DMS53 (cell line): ENCODE measurements around the gene RHOT2.

ENCODE experiments used
- DNase-seq: peaks from one replicate; lab custom pipeline; 2025; lab: John Stamatoyannopoulos, UW

Gene RHOT2

DNA sequence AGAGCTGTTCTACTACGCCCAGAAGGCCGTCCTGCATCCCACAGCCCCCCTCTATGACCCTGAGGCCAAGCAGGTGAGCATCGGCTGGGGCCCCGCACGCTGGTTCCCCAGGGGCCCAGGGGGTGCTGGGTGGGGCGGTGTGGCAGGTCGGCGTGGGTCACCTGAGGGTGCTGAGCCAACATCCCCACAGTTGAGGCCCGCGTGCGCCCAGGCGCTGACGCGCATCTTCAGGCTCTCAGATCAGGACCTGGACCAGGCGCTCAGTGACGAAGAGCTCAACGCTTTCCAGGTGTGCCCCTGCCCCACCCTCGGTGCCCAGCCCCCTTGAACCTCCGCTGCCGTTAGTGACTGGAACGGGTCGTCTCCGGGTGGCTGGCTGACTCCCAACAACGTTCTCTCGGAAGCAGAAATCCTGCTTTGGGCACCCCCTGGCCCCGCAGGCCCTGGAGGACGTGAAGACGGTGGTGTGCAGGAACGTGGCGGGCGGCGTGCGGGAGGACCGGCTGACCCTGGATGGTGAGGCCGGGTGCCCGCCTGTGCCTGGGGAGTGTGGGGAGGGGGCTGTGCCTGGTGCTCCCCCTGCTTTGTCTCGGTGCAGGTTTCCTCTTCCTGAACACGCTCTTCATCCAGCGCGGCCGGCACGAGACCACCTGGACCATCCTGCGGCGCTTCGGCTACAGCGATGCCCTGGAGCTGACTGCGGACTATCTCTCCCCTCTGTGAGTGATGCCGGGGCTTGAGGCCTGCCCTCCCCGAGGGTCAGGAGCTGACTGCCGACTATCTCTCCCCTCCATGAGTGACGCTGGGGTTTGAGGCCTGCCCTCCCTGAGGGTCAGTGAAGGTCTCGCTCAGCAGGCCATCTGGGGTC is 2.8 kb downstream of the RHOT2 start:
- no peak for DNase-seq

DNA sequence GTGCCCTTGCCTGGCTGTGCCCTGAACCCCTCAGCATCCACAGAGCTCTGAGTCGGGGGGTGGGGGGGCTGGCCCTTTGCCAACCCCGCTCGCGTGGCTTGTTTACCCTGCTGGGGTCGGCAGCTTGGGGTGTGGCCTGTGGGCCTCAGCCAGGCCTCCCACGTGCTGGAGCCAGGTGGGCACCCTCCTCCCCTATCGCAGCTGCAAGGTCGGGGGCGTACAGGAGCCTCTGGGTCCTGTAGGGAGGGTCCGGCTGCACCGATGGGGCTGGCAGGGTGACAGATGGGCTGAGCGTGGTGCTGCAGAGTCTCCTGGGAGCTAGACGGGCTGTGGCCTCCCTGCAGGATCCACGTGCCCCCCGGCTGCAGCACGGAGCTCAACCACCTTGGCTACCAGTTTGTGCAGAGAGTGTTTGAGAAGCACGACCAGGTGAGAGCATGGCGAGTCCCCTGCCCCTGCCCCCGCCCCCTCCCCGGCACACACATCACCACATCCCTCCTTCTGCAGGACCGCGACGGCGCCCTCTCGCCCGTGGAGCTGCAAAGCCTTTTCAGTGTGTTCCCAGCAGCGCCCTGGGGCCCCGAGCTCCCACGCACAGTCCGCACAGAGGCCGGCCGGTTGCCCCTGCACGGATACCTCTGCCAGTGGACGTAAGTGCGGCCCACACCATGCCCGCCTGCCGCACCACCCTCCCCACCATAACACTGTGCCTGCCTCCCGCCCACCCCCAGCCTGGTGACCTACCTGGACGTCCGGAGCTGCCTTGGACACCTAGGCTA is 3.6 kb downstream of the RHOT2 start:
- no peak for DNase-seq

DNA sequence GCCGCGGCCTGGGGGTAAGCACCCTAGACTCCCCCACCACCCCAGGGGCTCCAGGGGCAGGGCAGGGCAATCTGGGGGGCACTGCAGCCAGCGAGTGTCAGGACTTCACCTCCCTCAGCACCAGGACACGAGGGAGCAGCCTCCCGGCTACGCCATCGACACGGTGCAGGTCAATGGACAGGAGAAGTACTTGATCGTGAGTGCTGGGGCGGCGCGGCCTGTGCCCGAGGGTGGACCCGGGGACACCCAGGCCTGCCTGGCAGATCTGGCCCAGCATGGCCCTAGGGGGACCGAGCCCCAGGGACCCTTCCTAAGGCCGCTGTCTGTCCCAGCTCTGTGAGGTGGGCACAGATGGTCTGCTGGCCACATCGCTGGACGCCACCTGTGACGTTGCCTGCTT is 4.4 kb downstream of the RHOT2 start:
- no peak for DNase-seq

DNA sequence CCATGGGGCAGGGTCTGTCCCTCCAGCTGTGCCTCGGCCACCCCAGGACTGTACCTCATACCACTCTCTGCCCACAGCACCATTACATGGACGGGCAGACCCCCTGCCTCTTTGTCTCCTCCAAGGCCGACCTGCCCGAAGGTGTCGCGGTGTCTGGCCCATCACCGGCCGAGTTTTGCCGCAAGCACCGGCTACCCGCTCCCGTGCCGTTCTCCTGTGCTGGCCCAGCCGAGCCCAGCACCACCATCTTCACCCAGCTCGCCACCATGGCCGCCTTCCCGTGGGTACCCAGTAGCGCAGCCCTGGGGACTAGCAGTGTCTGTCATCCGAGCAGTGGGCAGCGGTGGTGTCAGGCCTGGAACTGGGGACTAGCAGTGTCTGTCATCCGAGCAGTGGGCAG is 4.9 kb downstream of the RHOT2 start:
- DNase-seq, result no peak

DNA sequence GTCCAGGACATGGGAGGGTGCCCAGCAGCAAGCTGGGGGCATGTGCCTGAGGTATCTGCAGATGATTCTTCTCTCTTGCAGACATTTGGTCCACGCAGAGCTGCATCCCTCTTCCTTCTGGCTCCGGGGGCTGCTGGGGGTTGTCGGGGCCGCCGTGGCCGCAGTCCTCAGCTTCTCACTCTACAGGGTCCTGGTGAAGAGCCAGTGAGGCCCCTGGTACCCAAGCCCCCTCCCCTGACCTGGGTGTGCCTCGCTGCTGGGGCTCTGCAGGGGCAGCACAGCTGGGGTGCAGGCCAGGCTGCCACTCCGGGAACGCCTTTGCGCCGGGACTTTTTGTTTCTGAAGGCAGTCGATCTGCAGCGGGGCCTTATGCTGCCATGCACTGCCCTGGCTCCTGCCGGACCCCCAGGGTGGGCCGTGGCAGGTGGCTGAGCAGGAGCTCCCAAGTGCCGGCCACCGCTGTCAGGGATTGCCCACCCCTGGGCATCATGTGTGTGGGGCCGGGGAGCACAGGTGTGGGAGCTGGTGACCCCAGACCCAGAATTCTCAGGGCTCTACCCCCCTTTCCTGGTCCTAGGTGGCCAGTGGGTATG is 5.6 kb downstream of the RHOT2 start:
- DNase-seq, result no peak

DNA sequence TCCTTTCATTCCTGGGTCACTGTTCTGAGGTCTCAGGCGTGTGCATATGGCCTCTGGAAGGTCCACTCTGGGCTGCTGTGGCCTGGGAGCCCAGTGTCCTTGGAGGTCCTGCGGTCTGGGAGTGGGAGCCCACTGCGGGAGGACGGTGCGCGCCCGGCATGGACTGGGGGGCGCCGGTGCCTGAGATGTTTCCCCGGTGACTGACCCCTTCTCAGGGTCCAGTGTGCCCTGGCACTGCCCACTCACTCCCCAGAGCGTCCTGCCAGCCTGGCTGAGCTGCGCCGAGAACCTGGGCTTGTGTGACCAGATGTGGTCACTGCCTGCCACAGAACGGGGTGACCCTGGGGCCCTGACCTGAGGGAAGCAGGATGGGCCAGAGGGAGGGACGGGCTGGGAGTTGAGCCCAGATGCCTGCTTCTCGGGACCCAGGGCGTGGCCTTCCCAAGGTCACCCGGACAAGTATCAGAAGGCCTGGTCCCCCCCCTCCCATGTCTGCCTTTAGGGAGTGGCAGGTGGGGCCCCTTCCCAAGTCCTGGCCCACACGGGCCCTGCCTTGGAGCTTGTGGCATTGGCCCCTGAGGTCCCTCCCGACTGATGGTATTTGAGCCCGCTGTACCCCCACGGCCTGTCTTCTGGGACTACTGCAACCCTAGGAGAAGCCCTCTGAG is 6.4 kb downstream of the RHOT2 start:
- no peak for DNase-seq

DNA sequence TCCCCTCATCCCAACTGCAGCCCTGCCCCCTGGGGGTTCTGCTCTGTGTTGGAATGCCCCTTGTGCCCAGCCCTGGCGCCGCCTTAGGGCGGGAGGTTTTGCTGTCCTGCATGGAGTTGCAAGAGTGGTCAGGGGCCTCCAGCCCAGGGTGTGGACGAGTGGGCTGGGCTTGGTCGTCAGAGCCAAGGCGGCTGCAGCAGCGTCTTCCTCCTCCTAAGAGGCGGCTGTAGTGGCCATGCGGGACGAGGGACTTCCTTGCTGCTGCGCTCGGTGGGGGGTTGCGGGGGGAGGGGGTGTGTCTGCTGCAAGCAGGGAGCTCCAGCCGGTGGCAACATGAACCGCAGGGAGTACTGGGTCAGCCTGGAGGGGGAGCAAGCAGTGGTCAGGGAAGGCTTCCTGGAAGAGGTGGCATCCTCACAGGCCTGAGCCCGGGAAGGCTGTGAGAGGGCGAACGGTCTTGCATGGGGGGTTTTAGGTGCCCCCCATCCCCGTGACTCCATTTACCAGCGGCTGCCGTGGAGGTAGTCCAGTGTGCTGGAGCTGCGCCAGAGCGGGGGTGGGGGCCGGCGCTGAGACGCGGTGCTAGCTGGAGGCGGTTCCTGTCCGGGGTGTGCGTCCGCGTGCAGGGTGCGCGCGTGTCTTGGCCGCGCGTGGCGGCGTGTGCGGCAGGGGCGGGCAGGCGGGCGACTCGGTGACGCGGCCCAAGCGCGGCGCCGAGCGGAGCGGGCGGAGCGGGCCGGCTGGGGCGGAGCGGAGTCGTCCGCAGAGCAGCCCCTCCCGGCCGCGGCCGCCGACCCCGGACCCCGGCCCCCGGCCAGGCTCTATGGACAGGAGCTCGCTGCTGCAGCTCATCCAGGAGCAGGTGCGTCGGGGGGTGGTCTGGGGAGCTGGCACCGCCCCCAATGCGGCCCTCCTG is 7.3 kb downstream of the RHOT2 start, which contains the start of gene RHBDL1:
Gene RHBDL1, plus strand, starts transcription at position 704 of the 916 bp plus-strand sequence. Its CDS starts 120 bp downstream, at position 824.
- DNase-seq, result peak; percentile 43

DNA sequence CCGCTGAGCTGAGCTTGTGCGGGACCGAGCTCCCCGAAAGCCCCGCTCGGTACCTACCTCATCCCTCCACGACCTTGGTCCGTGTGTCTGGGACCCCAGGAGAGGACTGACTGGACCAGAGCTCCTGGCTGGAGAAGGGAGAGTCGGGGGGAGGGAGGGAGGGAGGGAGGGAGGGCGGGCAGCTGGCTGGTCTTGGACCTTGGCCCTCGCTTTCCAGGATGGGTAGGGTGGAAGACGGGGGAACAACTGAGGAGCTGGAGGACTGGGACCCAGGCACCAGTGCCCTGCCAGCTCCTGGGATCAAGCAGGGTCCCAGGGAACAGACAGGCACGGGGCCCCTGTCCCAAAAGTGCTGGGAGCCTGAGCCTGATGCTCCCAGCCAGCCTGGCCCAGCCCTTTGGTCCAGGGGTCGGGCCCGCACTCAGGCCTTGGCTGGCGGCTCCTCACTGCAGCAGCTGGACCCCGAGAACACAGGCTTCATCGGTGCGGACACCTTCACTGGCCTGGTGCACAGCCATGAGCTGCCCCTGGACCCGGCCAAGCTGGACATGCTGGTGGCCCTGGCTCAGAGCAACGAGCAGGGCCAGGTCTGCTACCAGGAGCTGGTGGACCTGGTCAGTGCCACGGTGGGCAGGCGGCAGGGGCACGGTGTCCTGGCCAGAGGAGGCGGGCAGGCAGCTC is 8.1 kb downstream of the RHOT2 start:
- DNase-seq, result no peak

DNA sequence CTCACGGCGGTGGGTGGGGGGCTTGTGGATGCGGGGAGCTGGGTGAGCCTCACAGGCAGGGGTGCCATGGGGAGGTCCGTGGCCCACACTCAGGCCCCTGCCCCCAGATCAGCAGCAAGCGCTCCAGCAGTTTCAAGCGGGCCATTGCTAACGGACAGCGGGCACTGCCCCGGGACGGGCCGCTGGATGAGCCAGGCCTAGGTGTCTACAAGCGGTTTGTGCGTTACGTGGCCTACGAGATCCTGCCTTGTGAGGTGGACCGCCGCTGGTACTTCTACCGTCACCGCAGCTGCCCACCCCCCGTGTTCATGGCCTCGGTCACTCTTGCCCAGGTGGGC is 8.6 kb downstream of the RHOT2 start:
- peak; percentile 47 for DNase-seq

DNA sequence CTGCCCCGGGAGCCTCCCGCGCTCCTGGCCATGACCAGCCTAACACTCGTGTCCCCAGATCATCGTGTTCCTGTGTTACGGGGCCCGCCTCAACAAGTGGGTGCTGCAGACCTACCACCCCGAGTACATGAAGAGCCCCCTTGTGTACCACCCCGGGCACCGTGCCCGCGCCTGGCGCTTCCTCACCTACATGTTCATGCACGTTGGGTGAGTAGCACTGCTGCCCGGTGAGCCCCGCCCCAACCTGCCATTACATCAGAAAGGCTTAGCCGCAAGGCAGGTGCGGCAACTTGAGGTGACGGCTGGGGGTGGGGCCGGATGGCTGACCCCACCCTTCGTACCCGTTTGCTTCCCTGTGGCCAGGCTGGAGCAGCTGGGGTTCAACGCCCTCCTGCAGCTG is 9.0 kb downstream of the RHOT2 start:
- peak; percentile 89 for DNase-seq

DNA sequence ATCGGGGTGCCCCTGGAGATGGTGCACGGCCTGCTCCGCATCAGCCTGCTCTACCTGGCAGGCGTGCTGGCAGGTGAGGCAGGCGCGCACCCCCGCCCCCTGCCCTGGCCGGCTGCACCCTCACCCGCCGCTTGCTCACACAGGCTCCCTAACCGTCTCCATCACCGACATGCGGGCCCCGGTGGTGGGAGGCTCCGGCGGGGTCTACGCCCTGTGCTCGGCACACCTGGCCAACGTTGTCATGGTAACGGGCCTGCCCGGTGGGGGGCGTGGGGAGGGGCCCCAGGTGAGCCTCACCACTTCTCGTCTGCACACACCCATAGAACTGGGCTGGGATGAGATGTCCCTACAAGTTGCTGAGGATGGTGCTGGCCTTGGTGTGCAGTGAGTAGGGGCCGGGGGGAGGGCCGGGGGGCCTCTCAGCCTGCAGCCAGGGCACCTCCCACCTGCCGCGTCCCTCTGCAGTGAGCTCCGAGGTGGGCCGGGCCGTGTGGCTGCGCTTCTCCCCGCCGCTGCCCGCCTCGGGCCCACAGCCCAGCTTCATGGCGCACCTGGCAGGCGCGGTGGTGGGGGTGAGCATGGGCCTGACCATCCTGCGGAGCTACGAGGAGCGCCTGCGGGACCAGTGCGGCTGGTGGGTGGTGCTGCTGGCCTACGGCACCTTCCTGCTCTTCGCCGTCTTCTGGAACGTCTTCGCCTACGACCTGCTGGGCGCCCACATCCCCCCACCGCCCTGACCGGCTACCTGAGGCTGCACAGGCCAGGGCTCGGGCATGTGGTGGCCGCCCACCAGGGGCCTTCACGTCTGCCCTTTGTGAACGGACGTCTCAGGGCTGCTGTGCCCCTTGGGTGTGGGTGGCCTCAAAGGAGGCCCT is 9.6 kb downstream of the RHOT2 start:
- no peak for DNase-seq

DNA sequence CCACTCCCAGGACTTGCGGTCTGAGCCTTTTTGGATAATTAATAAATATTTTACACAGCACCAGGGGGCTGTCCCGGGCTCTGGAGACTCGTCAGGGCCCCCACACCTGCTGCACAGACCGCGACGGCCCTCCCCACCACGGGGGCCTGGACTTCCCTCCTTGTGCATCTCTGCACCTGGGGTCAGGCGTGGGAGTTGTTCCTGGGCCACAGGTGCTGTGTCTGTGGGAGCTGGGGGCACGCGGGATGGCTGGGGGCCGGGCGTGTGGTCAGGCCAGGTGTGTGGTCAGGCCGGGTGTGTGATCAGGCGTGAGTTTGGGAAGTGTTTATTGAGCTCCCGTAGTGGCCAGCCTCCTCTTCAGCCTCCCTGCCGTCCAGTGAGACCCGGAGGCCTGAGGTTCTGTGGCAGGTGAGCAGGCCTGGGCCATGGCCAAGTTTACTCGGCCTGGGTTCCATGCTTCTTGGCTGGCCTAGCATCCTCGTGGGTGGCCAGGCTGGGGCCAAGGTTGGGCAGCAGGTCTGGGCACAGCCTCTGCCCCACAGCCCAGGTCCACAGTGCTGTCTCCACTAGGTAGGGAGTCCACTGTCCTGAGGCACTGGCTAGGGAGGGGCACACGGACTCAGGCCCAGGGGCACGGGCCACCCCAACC is 10.4 kb downstream of the RHOT2 start:
- no peak for DNase-seq

DNA sequence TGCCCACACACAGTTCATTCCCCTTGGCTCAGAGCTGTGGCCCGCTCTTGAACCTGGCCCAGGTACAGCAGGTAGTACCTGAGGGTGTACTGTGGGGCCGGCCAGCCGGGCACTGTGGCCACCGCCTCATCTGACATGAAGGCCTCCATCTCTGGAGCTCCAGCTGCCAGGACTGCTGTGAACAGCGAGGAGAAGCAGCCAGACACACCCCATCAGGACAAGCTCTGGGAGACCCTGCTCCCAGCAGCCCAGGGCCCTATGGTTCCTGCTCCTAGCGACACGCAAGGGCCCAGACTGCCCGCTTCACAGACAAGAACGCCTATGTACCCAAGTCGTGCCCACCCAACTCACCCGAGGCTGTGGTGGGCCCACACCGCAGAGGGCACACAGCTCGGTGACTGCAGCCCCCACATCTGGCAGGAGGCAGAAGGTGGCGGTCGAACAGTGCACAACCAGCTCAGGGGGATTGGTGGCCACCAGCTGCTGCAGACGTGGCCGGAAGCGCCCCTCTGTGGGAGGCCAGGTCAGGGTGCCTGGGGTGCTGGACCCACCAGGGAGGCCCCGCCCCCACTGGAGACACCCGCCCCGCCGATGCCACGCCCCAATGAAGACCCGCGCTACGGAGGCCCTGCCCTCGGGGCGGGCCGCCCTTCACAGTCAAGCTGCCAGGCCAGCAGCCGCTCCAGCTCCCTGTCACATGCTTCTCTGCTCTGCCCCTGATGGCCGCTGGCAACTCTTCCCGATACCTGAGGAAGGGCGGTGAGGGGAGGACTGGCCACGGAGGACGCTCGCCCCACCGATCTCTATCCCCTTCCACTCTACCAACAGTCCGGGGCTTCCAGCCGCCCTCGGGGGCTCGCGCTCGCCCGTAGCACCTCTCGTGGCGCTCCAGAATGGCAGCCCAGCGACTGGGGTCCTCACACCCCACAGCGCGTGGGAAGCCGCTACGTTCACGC is 11.2 kb downstream of the RHOT2 start:
- peak; percentile 92 for DNase-seq

DNA sequence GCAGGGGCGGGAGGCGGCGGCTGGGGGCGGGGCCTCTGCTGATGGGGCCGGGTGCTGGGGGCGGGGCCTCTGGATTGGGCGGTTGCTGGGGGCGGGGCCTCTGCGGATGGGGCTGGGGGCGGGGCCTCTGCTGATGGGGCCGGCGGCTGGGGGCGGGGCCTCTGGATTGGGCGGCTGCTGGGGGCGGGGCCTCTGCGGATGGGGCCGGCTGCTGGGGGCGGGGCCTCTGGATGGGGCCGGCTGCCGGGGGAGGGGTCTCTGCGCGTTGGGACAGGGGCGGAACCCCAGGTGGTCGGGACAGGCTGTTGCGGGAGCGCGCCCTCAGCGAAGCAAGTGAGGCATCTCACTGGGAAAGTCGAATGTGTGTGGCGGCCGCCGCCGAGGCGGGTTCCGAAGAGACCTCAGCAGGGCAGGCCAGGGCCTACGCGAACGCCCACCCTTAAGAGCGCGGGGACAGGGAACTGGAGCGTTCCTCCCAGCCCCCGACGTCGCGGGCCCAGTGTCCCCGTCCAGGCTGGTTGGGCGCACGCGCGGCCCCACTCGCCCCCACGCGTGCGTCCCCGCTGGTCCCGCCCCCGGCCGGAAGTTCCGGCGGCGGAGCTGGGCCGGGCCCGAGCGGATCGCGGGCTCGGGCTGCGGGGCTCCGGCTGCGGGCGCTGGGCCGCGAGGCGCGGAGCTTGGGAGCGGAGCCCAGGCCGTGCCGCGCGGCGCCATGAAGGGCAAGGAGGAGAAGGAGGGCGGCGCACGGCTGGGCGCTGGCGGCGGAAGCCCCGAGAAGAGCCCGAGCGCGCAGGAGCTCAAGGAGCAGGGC is 12.1 kb downstream of the RHOT2 start, which contains the start of gene STUB1:
Gene STUB1, plus strand, starts transcription at position 597 of the 811 bp plus-strand sequence. Its CDS starts 116 bp downstream, at position 713.
- DNase-seq, result peak; percentile 93

DNA sequence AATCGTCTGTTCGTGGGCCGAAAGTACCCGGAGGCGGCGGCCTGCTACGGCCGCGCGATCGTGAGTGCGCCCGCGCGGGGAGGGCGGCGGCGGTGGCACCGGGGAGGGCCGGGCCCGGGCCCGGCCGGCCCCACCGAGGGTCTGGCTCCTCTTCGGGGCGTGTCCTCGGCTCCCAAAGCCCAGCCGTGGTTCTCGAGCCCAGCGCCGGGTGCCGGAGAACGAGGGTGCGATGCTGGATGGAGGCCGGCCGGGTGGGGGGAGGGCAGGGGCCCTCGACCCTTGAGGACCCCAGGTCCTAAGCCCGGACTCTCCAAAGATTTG is 12.7 kb downstream of the RHOT2 start:
- DNase-seq, result no peak

DNA sequence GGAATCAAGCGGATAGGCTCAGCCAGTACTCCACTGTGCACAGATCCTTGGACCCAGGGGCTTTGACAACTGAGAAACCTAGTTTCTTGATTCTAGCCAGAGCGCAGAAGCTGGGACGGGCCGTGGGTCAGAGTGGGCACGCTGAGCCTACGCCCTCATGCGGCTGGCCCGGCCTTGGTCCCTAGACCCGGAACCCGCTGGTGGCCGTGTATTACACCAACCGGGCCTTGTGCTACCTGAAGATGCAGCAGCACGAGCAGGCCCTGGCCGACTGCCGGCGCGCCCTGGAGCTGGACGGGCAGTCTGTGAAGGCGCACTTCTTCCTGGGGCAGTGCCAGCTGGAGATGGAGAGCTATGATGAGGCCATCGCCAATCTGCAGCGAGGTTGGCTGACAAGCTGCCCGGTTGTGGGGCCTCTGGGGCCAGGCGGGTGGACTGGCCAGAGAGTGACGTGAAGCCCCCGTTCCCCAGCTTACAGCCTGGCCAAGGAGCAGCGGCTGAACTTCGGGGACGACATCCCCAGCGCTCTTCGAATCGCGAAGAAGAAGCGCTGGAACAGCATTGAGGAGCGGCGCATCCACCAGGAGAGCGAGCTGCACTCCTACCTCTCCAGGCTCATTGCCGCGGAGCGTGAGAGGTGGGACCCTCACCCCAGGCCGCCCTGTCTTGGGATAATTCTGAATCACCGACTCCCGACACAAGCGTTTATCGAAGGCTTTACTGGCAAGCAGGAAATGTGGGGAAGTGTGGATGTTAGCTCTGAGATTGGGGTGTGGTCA is 13.2 kb downstream of the RHOT2 start:
- peak; percentile 64 for DNase-seq
